Upper lobe of left lung (tissue), 6 donors: Measurements from ENCODE around the gene NCAPD2. TPM values are rescaled to one million over a fixed set of nuclear protein-coding genes. Genes with fewer than 3 reads are reported as not detected.

ENCODE experiments used
- ATAC-seq, 2 donors: fragments of 200-7000 bp; cut with Tn5 transposase; one replicate each; pipeline ENCODE4 v1.9.1; 2022; ENCODE audit warnings: mild to moderate bottlenecking in 2 of 2, moderate library complexity in 2 of 2; ENCODE audit not compliant: low FRiP score in 2 of 2
- DNase-seq, 2 donors: peaks; one replicate each; pipeline ENCODE4 v3.0.0-alpha.2; 2019 to 2020
- H3K27ac ChIP-seq, 4 donors: fragments of 200-600 bp; sonication (generic); one replicate each; pipeline ENCODE4 v1.5.1; 2016 to 2019
- H3K27me3 ChIP-seq, 4 donors: fragments of 200-600 bp; sonication (generic); one replicate each; pipeline ENCODE4 v1.5.1; 2017 to 2019
- H3K36me3 ChIP-seq, 4 donors: fragments of 200-600 bp; sonication (generic); one replicate each; pipeline ENCODE4 v1.5.1; 2016 to 2019
- H3K4me1 ChIP-seq, 4 donors: fragments of 200-600 bp; sonication (generic); one replicate each; pipeline ENCODE4 v1.5.1; 2018 to 2019
- H3K4me3 ChIP-seq, 4 donors: fragments of 200-600 bp; sonication (generic); one replicate each; pipeline ENCODE4 v1.5.1; 2017 to 2019; ENCODE audit warnings: mild to moderate bottlenecking in 2 of 4, moderate library complexity in 1 of 4
- H3K9me3 ChIP-seq, 4 donors: fragments of 200-600 bp; sonication (generic); one replicate each; pipeline ENCODE4 v1.5.1; 2018 to 2019
- EP300 ChIP-seq, 4 donors: sonication (generic); formaldehyde crosslinking; IDR thresholded peaks; one replicate each; pipeline ENCODE4 v1.5.1; 2017; ENCODE audit warnings: antibody characterized with exemption in 4 of 4, control low read depth in 2 of 4
- POLR2A ChIP-seq, 4 donors: fragments of 450-650 bp; IDR thresholded peaks; one replicate each; pipeline ENCODE4 v1.5.1; 2016 to 2017; ENCODE audit warnings: antibody characterized with exemption in 4 of 4, mild to moderate bottlenecking in 2 of 4
- POLR2AphosphoS5 ChIP-seq, 2 donors: sonication (generic); formaldehyde crosslinking; IDR thresholded peaks; one replicate each; pipeline ENCODE4 v1.5.1; 2017; ENCODE audit warnings: antibody characterized with exemption in 2 of 2
- WGBS, 2 donors: methylation state at CpG; one replicate each; pipeline ENCODE4 v1.1.5; 2017 to 2018; 5-methylcytosine and 5-hydroxymethylcytosine counted together
- total RNA-seq, 6 donors: library from RNA; depleted of rRNA in 4 of 6; stranded (reverse); fragments of >200 nt in 4 of 6; gene quantifications; one replicate each; pipeline versions ENCODE4 v1.1.0 to v1.2.1, GENCODE V29; 2016 to 2021
- TF ChIP-seq, protein P1 (sequence below), 6 experiments: fragments of 450-650 bp in 4 of 6; fragments of 200-600 bp in 2 of 6; sonication (generic) in 2 of 6; IDR thresholded peaks; one replicate each; pipeline ENCODE4 v1.5.1; 2016 to 2019; ENCODE audit warnings: antibody characterized with exemption in 6 of 6
- donor health status: DM: no; HTN: no; CAD: no; lungs with moderate emphysema.
- donor health status: DM: no; HTN: yes; CAD: no; lungs with severe emphysema.

NCAPD2 gene
- total RNA-seq, 6 donors from 2014 or later, result 15.4 to 43.0 (median 25.5) TPM

DNA sequence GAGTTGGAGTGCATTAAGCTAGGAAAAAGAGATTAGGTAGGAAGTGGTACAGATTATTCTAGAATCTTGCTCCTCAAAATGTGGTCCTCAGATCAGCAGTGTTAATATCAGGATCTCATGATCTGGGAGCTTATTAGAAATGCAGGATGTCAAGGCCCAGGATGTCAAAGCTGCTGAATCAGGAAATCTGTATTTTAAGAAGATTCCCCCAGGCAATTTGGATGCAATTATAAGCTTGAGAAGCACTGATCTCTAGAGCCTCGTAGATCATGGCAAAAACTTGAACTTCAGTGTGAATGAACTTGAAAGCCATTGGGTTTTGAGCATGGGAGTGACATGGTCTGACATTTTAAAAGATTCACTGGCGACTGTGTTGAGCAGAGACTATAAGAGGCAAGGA, 6.6 kb downstream of the NCAPD2 start:
- ATAC-seq (no peak), DNase-seq (no peak)
- H3K27me3 ChIP-seq, result no peaks in the 10 kb centered on the region
- TF ChIP-seq POLR2A (IDR thresholded peaks at IDR 0.05), result no peak
- TF ChIP-seq, protein P1, sequence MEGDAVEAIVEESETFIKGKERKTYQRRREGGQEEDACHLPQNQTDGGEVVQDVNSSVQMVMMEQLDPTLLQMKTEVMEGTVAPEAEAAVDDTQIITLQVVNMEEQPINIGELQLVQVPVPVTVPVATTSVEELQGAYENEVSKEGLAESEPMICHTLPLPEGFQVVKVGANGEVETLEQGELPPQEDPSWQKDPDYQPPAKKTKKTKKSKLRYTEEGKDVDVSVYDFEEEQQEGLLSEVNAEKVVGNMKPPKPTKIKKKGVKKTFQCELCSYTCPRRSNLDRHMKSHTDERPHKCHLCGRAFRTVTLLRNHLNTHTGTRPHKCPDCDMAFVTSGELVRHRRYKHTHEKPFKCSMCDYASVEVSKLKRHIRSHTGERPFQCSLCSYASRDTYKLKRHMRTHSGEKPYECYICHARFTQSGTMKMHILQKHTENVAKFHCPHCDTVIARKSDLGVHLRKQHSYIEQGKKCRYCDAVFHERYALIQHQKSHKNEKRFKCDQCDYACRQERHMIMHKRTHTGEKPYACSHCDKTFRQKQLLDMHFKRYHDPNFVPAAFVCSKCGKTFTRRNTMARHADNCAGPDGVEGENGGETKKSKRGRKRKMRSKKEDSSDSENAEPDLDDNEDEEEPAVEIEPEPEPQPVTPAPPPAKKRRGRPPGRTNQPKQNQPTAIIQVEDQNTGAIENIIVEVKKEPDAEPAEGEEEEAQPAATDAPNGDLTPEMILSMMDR (IDR thresholded peaks at IDR 0.05), result no peak
- TF ChIP-seq EP300 (IDR thresholded peaks at IDR 0.05), result no peak
- no peak for TF ChIP-seq POLR2AphosphoS5 (IDR thresholded peaks at IDR 0.05)
- no peak overlapping the region for H3K27ac ChIP-seq
- H3K4me3 ChIP-seq, result no peak overlapping the region
- H3K9me3 ChIP-seq, result no peaks in the 10 kb centered on the region
- WGBS, 2 donors, result 96 to 97% methylated on average over 2 of the region's 2 CpGs
- H3K4me1 ChIP-seq, result peaks cover 0 to 3% (median 1%) of the 10 kb centered on the region in 4 donors
- H3K36me3 ChIP-seq, result peaks cover 0 to 47% (median 23%) of the 10 kb centered on the region in 4 donors

DNA sequence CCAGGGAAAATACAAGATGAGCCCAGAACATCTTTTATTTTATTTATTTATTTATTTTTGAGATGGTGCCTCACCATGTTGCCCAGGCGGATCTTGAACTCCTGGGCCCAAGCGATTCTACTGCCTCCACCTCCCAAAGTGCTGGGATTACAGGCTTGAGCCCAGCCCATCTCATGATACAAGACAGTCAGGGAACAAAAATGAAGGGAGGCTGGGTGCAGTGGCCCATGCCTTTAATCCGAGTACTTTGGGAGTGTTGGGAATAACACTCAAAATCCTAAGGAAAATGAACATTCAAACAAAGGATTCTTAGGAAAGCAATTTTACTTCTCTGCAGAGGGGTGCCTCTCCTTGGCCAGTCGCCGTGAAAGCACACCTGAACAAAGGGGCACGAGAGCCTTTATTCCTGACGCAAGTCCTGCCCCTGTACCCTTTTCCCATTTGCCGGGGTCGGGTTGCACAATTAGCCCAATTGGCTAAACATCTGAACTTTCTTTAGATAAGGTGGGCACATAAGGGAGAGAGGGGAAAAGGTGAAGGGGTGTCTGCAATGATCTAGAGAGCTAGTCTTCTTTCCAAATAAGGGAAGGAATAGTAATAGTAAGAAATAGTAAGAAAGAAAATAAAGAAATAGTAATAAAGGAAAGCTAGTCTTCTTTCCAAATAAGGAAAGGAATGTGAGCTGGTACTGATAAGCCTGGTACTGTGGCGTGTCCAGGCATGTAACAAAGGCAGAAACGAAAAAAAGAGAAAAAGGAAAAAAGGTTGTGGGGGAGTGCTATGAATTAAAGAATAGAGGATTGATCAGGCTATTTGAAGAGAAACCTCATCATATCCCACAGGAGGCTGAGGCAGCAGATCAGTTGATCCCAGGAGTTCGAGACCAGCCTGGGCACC, 13.4 kb downstream of the NCAPD2 start:
- Histone ChIP-seq H3K4me3 (no peak overlapping the region), H3K27me3 (no peaks in the 10 kb centered on the region), H3K27ac (no peak overlapping the region), H3K9me3 (no peaks in the 10 kb centered on the region), H3K36me3 (peaks cover 8 to 41% (median 30%) of the 10 kb centered on the region in 4 donors), H3K4me1 (no peaks in the 10 kb centered on the region)
- DNase-seq, result no peak
- WGBS, 2 donors, result 82 to 83% methylated on average over 12 of the region's 12 CpGs
- TF ChIP-seq POLR2A (IDR thresholded peaks at IDR 0.05) (no peak), POLR2AphosphoS5 (IDR thresholded peaks at IDR 0.05) (no peak), EP300 (IDR thresholded peaks at IDR 0.05) (no peak)
- TF ChIP-seq, protein P1 (IDR thresholded peaks at IDR 0.05), result no peak
- no peak for ATAC-seq

DNA sequence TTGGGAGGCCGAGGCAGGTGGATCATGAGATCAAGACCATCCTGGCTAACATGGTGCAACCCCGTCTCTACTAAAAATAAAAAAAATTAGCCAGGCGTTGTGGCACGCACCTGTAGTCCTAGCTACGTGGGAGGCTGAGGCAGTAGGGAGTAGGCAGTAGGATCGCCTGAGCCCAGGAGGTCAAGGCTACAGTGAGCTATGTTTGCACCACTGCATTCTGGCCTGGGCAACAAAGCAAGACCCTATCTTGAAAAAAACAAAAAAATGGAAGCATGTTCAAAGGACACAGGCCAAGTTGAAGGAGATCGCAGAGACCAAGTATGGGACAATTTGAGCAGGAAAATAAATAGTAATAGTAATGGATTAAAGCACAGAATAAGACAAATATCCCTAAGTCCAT, 14.2 kb downstream of the NCAPD2 start:
- Histone ChIP-seq H3K36me3 (peaks cover 14 to 48% (median 36%) of the 10 kb centered on the region in 4 donors), H3K9me3 (no peaks in the 10 kb centered on the region), H3K4me1 (no peaks in the 10 kb centered on the region), H3K27ac (no peak overlapping the region), H3K27me3 (no peaks in the 10 kb centered on the region), H3K4me3 (no peak overlapping the region)
- ATAC-seq, result no peak
- DNase-seq, result no peak
- TF ChIP-seq, protein P1 (IDR thresholded peaks at IDR 0.05), result no peak
- TF ChIP-seq EP300 (IDR thresholded peaks at IDR 0.05) (no peak), POLR2A (IDR thresholded peaks at IDR 0.05) (no peak), POLR2AphosphoS5 (IDR thresholded peaks at IDR 0.05) (no peak)
- 79 to 82% methylated on average over 7 of the region's 7 CpGs for WGBS, 2 donors

- Histone ChIP-seq H3K36me3 (peaks cover 21 to 89% (median 79%) of the 10 kb centered on the region in 4 donors), H3K27me3 (no peaks in the 10 kb centered on the region), H3K9me3 (no peaks in the 10 kb centered on the region), H3K27ac (no peak overlapping the region), H3K4me3 (no peak overlapping the region), H3K4me1 (no peaks in the 10 kb centered on the region)
- WGBS, 2 donors, result 87 to 89% methylated on average over 3 of the region's 3 CpGs
- DNase-seq (no peak), ATAC-seq (no peak)
- no peak for TF ChIP-seq POLR2AphosphoS5 (IDR thresholded peaks at IDR 0.05)
- no peak for TF ChIP-seq POLR2A (IDR thresholded peaks at IDR 0.05)
- TF ChIP-seq, protein P1 (IDR thresholded peaks at IDR 0.05), result no peak
- TF ChIP-seq EP300 (IDR thresholded peaks at IDR 0.05), result no peak
These were observed 26.3 kb downstream of the NCAPD2 start for GRCh38 chr12:6520186-6520585.
